Mesenchymal stem cell (in vitro differentiated cells and primary cell): ENCODE results near the gene TPRX2.

Experiments used
- DNase-seq: peaks from one replicate; pipeline ENCODE4 v3.0.0-alpha.2; 2013
- H2AFZ ChIP-seq: one replicate; pipeline ENCODE4 v1.6.1; 2013; ENCODE audit warnings: low read depth, mild to moderate bottlenecking, control low read depth, inconsistent platforms, low read length, moderate library complexity
- H2AK5ac ChIP-seq: 2 replicates; pipeline ENCODE4 v1.6.1; 2013; ENCODE audit warnings: low read length, moderate library complexity, mild to moderate bottlenecking, inconsistent platforms; ENCODE audit not compliant: severe bottlenecking
- H2BK120ac ChIP-seq: one replicate; pipeline ENCODE4 v1.6.1; 2013; ENCODE audit warnings: low read depth, mild to moderate bottlenecking, inconsistent platforms, low read length, moderate library complexity
- H2BK12ac ChIP-seq, 2 experiments: one replicate each; pipeline ENCODE4 v1.6.1; 2013; ENCODE audit warnings: inconsistent platforms in 2 of 2, low read length in 2 of 2, mild to moderate bottlenecking in 2 of 2, moderate library complexity in 2 of 2, control low read depth in 1 of 2
- H2BK15ac ChIP-seq: one replicate; pipeline ENCODE4 v1.6.1; 2013; ENCODE audit warnings: mild to moderate bottlenecking, low read depth, inconsistent platforms; ENCODE audit not compliant: poor library complexity, severe bottlenecking
- H2BK5ac ChIP-seq: 2 replicates; pipeline ENCODE4 v1.6.1; 2013; ENCODE audit warnings: low read depth, mild to moderate bottlenecking, low read length, control low read depth, inconsistent platforms; ENCODE audit not compliant: poor library complexity, severe bottlenecking
- H3K14ac ChIP-seq, 2 experiments: one replicate each; pipeline ENCODE4 v1.6.1; 2013; ENCODE audit warnings: inconsistent platforms in 2 of 2, low read length in 2 of 2, control low read depth in 1 of 2, mild to moderate bottlenecking in 1 of 2, moderate library complexity in 1 of 2
- H3K18ac ChIP-seq, 2 experiments: one replicate each; pipeline ENCODE4 v1.6.1; 2013; ENCODE audit warnings: inconsistent platforms in 2 of 2, low read length in 2 of 2, control low read depth in 1 of 2, low read depth in 1 of 2, mild to moderate bottlenecking in 1 of 2
- H3K23ac ChIP-seq, 2 experiments: one replicate each; pipeline ENCODE4 v1.6.1; 2013; ENCODE audit warnings: inconsistent platforms in 2 of 2, low read length in 2 of 2, mild to moderate bottlenecking in 2 of 2, moderate library complexity in 2 of 2, control low read depth in 1 of 2
- H3K27ac ChIP-seq: 2 replicates; pipeline ENCODE4 v1.5.1; 2013; ENCODE audit warnings: mild to moderate bottlenecking, moderate library complexity, low read length, control low read depth, inconsistent platforms; ENCODE audit not compliant: poor library complexity, severe bottlenecking
- H3K27me3 ChIP-seq, 2 experiments: 2 replicates each; pipeline versions ENCODE4 v1.6.1 to v1.7.0; 2013; ENCODE audit warnings: low read length in 2 of 2, mild to moderate bottlenecking in 2 of 2, moderate library complexity in 2 of 2, control low read depth in 1 of 2, inconsistent platforms in 1 of 2; ENCODE audit not compliant: control insufficient read depth in 1 of 2, insufficient read depth in 1 of 2
- H3K36me3 ChIP-seq, 2 experiments: 2 replicates each; pipeline versions ENCODE4 v1.6.1 to v1.7.0; 2013; ENCODE audit warnings: low read length in 2 of 2, control low read depth in 1 of 2, inconsistent platforms in 1 of 2, low read depth in 1 of 2, mild to moderate bottlenecking in 1 of 2; ENCODE audit not compliant: insufficient read depth in 2 of 2, control insufficient read depth in 1 of 2
- H3K4ac ChIP-seq, 2 experiments: one replicate each; pipeline ENCODE4 v1.6.1; 2013; ENCODE audit warnings: inconsistent platforms in 2 of 2, low read length in 2 of 2, mild to moderate bottlenecking in 2 of 2, moderate library complexity in 2 of 2, control low read depth in 1 of 2, low read depth in 1 of 2
- H3K4me1 ChIP-seq: 2 replicates; pipeline ENCODE4 v1.6.1; 2013; ENCODE audit warnings: low read depth, low read length, control low read depth; ENCODE audit not compliant: control insufficient read depth, insufficient read depth
- H3K4me2 ChIP-seq: 2 replicates; pipeline ENCODE4 v1.6.1; 2013; ENCODE audit warnings: low read length, mild to moderate bottlenecking, inconsistent platforms; ENCODE audit not compliant: poor library complexity, severe bottlenecking
- H3K4me3 ChIP-seq, 2 experiments: 2 replicates each; pipeline versions ENCODE4 v1.5.1 to v1.7.0; 2013; ENCODE audit warnings: low read length in 2 of 2, mild to moderate bottlenecking in 2 of 2, control low read depth in 1 of 2, low read depth in 1 of 2; ENCODE audit not compliant: insufficient read depth in 1 of 2
- H3K79me1 ChIP-seq: replicated peaks from 2 replicates; pipeline ENCODE4 v1.6.1; 2013; ENCODE audit warnings: mild to moderate bottlenecking, control low read depth, low read length, inconsistent platforms; ENCODE audit not compliant: poor library complexity, severe bottlenecking
- H3K9ac ChIP-seq: 2 replicates; pipeline ENCODE4 v1.7.0; 2013; ENCODE audit warnings: mild to moderate bottlenecking, low read length, moderate library complexity
- H3K9me3 ChIP-seq: 2 replicates; pipeline ENCODE4 v1.7.0; 2013; ENCODE audit warnings: mild to moderate bottlenecking, low read length; ENCODE audit not compliant: control insufficient read depth
- H4K8ac ChIP-seq: one replicate; pipeline ENCODE4 v1.6.1; 2013; ENCODE audit warnings: inconsistent platforms, mild to moderate bottlenecking, low read length, moderate library complexity
- H4K91ac ChIP-seq: one replicate; pipeline ENCODE4 v1.6.1; 2013; ENCODE audit warnings: mild to moderate bottlenecking, low read length, inconsistent platforms
- WGBS: methylation state at CpG from one replicate; pipeline ENCODE4 v1.1.7; 2013; ENCODE audit warnings: mixed read lengths; 5-methylcytosine and 5-hydroxymethylcytosine counted together

TPRX2 gene

DNA sequence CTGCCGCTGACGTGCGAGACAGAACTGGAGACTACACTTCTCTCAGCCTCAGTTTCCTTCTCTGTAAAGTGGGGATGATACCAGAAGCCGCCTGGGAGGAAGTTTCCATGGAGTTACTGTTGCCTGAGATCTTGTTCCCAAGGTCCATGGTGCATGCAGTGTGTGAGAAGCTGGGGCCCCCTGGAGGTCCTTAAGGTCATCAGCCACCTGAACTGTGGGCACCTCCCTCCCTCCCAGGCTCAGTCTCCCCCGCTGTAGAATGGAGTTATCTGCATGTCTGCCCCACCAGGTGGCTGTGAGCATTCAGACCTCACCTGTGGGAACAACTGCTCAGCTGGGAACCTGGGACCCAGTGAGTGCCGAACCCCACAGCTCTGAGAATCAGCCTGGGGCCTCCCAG is 34.6 kb upstream of the TPRX2 start:
- no peak overlapping the region for H3K27ac ChIP-seq
- peaks cover 5% of the 10 kb centered on the region for H3K9me3 ChIP-seq
- H3K9ac ChIP-seq, result no peak overlapping the region
- no peak overlapping the region for H2BK5ac ChIP-seq
- no peak overlapping the region for H4K8ac ChIP-seq
- DNase-seq, result no peak
- no peaks in the 10 kb centered on the region for H3K36me3 ChIP-seq
- peaks cover 32 to 51% of the 10 kb centered on the region in 2 experiments for H3K27me3 ChIP-seq
- no peak overlapping the region for H3K23ac ChIP-seq
- no peak overlapping the region for H3K14ac ChIP-seq
- no peak overlapping the region for H2BK12ac ChIP-seq
- H4K91ac ChIP-seq, result no peak overlapping the region
- H3K79me1 ChIP-seq, result no peaks in the 10 kb centered on the region
- 90% methylated on average over 6 of the region's 6 CpGs for WGBS
- H2AK5ac ChIP-seq, result no peak overlapping the region
- no peaks in the 10 kb centered on the region for H3K4me1 ChIP-seq
- no peak overlapping the region for H2BK15ac ChIP-seq
- no peak overlapping the region for H2AFZ ChIP-seq
- H3K4me2 ChIP-seq, result no peak overlapping the region
- no peak overlapping the region for H3K4ac ChIP-seq
- H3K4me3 ChIP-seq, result no peak overlapping the region
- no peak overlapping the region for H2BK120ac ChIP-seq
- H3K18ac ChIP-seq, result no peak overlapping the region

DNA sequence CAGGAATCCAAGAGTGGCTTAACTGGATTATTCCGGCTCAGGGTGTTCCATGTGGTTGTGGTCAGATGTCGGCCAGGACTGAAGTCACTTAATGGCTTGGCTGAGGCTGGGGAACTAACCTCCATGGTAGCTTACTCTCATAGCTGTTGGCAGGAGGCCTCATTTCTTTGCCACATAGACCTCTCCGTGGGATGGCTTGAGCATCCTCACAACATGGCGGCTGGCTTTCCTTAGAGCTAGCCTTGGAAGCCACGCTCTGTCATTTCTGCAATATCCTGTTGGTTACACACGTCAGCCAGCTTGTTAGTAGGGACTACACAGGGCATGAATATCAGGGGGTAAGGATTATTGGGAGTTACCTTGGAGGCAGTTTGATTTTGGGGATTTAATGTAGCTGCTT is 32.2 kb upstream of the TPRX2 start:
- no peak overlapping the region for H4K8ac ChIP-seq
- H2AFZ ChIP-seq, result no peak overlapping the region
- no peak overlapping the region for H3K4ac ChIP-seq
- no peak overlapping the region for H3K4me3 ChIP-seq
- DNase-seq, result no peak
- H3K14ac ChIP-seq, result no peak overlapping the region
- H2BK12ac ChIP-seq, result no peak overlapping the region
- no peaks in the 10 kb centered on the region for H3K79me1 ChIP-seq
- no peak overlapping the region for H3K27ac ChIP-seq
- H3K4me1 ChIP-seq, result no peaks in the 10 kb centered on the region
- no peak overlapping the region for H3K9ac ChIP-seq
- H3K4me2 ChIP-seq, result no peak overlapping the region
- no peak overlapping the region for H2AK5ac ChIP-seq
- no peak overlapping the region for H2BK5ac ChIP-seq
- no peaks in the 10 kb centered on the region for H3K36me3 ChIP-seq
- no peak overlapping the region for H2BK120ac ChIP-seq
- no peak overlapping the region for H3K18ac ChIP-seq
- H3K9me3 ChIP-seq, result peaks cover 5% of the 10 kb centered on the region
- 81% methylated on average over 6 of the region's 6 CpGs for WGBS
- peaks cover 8 to 27% of the 10 kb centered on the region in 2 experiments for H3K27me3 ChIP-seq
- H3K23ac ChIP-seq, result no peak overlapping the region
- H2BK15ac ChIP-seq, result no peak overlapping the region
- H4K91ac ChIP-seq, result no peak overlapping the region

DNA sequence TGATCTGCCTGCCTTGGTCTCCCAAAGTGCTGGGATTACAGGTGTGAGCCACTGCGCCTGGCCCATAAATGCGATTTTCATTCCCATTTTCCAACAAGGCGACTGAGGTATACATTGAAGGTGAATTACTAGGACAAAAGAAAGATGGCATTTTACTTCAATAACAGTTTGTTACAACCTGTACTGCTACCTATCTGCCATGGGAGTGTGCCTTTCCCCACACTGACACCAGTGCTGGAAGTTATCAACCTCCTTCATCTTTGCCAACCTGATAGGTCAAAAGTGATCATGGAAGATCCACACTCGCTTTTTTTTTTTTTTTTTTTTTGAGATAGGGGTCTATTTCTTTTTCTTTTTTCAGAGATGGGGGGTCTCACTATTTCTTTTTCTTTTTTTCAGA is 26.3 kb upstream of the TPRX2 start:
- Histone ChIP-seq H3K4me3 (no peak overlapping the region), H3K4me1 (no peaks in the 10 kb centered on the region), H3K36me3 (no peaks in the 10 kb centered on the region), H3K23ac (no peak overlapping the region), H3K4ac (no peak overlapping the region), H4K8ac (no peak overlapping the region), H3K9ac (no peak overlapping the region), H2AK5ac (no peak overlapping the region), H3K14ac (no peak overlapping the region), H2BK12ac (no peak overlapping the region), H3K27me3 (peaks cover 0 to 11% of the 10 kb centered on the region in 2 experiments), H2AFZ (no peak overlapping the region), H3K27ac (no peak overlapping the region), H2BK120ac (no peak overlapping the region), H3K4me2 (no peak overlapping the region), H4K91ac (no peak overlapping the region), H2BK15ac (no peak overlapping the region), H2BK5ac (no peak overlapping the region), H3K18ac (no peak overlapping the region), H3K79me1 (no peaks in the 10 kb centered on the region), H3K9me3 (no peaks in the 10 kb centered on the region)
- DNase-seq, result no peak
- 54% methylated on average over 1 of the region's 4 CpGs for WGBS

- no peak overlapping the region for H3K23ac ChIP-seq
- H3K4me1 ChIP-seq, result no peaks in the 10 kb centered on the region
- H3K18ac ChIP-seq, result no peak overlapping the region
- H2BK120ac ChIP-seq, result no peak overlapping the region
- H2AFZ ChIP-seq, result no peak overlapping the region
- 80% methylated on average over 8 of the region's 8 CpGs for WGBS
- no peaks in the 10 kb centered on the region for H3K79me1 ChIP-seq
- H3K4me3 ChIP-seq, result no peak overlapping the region
- no peak overlapping the region for H3K4me2 ChIP-seq
- no peak overlapping the region for H3K9ac ChIP-seq
- H3K27ac ChIP-seq, result no peak overlapping the region
- no peak overlapping the region for H2BK15ac ChIP-seq
- H3K27me3 ChIP-seq, result peaks cover 8 to 16% of the 10 kb centered on the region in 2 experiments
- no peak for DNase-seq
- H2BK5ac ChIP-seq, result no peak overlapping the region
- no peaks in the 10 kb centered on the region for H3K9me3 ChIP-seq
- H2BK12ac ChIP-seq, result no peak overlapping the region
- H2AK5ac ChIP-seq, result no peak overlapping the region
- H3K14ac ChIP-seq, result no peak overlapping the region
- no peak overlapping the region for H3K4ac ChIP-seq
- no peaks in the 10 kb centered on the region for H3K36me3 ChIP-seq
- H4K8ac ChIP-seq, result no peak overlapping the region
- no peak overlapping the region for H4K91ac ChIP-seq
These were observed 23.0 kb upstream of the TPRX2 start for GRCh38 chr19:47836038-47836437.
